Measurements from ENCODE around the gene KIRREL3.

KIRREL3 gene

DNA sequence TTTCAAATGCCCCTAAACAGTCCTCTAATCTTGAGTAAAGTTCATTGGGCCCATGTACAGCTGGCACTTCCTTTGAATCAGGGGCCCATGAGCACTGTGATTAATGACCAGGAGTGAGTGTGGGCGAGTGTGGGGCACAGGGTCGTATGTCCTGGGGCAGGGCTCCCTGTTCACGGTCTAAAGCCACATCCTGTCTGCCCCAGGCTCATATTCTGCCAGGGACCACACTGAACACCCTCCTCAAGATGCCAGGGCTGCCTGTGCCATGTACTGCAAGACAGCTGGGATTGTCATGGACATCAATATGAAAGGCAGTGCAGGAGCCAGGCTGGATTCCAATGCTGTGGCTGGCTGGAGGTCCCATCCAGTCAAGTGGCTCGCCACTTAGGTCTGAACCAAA is 130.5 kb downstream of the KIRREL3 start:
- DNase-seq (ENCODE audit: low read depth) = no peak

- DNase-seq (ENCODE audit: low read depth) = no peak
Observed at GRCh38 chr11:126868741-126869140, 131.8 kb downstream of the KIRREL3 start.

GRCh38 chr11:126864934-126865333 is 135.6 kb downstream of the KIRREL3 start:
- DNase-seq (ENCODE audit: low read depth) = no peak

- no peak for DNase-seq (ENCODE audit: low read depth)
Observed at GRCh38 chr11:126863294-126863997, 137.1 kb downstream of the KIRREL3 start.

GRCh38 chr11:126862664-126863243 is 137.8 kb downstream of the KIRREL3 start:
- no peak for DNase-seq (ENCODE audit: low read depth)

GRCh38 chr11:126861796-126862459 is 138.6 kb downstream of the KIRREL3 start:
- no peak for DNase-seq (ENCODE audit: low read depth)

DNA sequence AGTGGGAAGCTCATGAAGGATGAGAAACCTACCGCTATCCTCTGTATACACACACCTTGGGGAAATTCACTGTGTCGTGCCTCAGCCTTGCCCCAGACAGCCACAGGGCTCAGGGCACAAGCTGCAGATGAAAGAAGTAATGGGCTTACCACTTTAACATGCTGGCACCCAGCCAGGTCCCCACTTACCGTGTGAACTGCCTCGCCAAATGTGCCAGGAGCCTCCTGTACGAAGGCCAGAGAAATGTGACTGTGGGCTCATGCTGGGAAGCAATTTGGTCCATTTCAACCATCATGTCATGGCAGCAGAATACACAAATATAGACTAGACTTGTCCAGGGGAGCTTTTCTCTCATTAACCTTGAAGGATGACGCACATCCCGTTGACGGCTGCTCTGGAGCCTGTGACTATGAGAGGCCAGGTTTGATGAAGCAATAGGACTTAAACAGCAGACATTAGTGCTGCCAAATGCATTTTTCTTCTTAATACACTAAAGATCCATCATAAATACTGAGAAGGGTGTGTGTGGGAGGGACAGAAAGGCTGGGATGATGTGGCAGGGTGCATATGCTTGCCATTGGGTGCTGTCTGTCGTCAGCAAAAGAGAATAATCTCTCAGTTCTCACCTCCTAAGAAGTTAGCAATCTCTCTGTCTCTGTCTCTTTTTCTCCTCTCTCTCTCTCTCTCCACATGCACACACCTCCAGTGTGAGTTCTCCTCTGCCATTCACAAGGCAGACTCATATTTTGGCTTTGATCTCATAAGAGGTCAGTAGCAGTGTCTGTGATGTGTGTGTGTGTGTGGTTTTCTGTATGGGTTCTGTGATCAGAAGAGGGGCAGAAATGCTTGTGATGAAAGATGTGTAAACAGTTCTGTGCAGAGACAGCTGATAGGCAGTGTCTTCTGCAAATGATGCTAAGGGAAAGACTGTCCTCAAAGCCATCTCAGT is 142.4 kb downstream of the KIRREL3 start:
- no peak for DNase-seq (ENCODE audit: low read depth)

GRCh38 chr11:126855536-126855935 is 145.0 kb downstream of the KIRREL3 start:
- DNase-seq (ENCODE audit: low read depth) = no peak

DNA sequence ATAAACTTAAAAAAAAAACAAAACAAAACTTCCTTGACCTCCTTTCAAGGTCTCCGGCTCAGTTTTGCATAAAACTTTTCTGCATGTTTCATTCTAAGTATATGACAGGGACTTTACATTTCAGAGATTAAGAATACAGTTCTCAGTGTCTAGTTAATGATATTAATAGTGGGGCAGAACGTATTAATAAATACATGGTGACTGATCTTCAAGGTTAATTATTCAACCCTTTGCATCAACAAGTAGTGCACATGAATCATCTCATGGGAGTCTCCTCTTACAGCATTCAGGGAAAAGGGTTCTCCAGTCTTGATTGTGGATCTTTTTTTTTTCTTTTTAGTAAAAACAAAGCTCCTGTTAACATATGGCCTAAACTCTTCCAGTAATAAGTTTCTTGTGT is 146.8 kb downstream of the KIRREL3 start:
- DNase-seq (ENCODE audit: low read depth) = no peak

DNA sequence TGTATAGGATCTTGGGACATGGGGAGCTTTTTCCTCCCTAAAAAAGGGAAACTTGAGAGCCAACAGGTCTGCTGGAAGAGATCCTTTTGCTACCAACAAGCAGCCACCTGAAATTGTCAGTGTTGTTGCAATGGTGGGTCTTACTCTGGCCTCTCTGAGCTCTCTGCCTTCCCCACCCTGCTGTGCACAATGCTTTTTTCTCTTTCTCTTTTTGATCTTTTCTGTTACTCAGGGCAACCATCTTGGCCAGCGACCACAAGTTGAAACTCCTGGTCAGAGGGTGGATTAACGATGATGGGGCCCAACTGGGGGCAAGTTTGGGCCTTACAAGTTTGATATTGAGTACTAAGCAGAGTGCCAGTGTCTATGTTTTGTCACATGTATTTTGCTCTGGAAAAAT is 155.8 kb downstream of the KIRREL3 start:
- no peak for DNase-seq (ENCODE audit: low read depth)

DNA sequence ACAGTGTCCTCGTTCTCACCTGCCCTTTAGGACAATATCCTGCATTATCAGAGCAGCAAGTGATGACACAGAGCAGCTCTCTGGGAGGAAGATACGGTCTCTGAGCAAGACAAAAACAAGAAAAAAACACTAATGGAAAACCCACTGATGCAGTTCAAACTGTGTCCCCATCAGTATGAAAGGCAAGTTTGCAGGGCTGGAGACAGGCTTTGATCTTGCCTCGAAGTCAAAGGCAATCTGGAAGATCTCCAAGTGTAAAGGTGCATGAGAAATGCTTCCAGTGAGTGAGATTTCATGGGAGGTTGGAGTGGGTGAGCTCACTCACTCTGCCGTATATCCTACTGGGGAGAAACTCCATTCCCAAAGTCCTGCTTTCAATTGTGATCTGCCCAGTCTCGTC is 157.5 kb downstream of the KIRREL3 start:
- no peak for DNase-seq (ENCODE audit: low read depth)

- no peak for DNase-seq (ENCODE audit: low read depth)
Observed at GRCh38 chr11:126841999-126842398, 158.6 kb downstream of the KIRREL3 start.

GRCh38 chr11:126840975-126841374 is 159.6 kb downstream of the KIRREL3 start:
- DNase-seq (ENCODE audit: low read depth) = no peak

DNA sequence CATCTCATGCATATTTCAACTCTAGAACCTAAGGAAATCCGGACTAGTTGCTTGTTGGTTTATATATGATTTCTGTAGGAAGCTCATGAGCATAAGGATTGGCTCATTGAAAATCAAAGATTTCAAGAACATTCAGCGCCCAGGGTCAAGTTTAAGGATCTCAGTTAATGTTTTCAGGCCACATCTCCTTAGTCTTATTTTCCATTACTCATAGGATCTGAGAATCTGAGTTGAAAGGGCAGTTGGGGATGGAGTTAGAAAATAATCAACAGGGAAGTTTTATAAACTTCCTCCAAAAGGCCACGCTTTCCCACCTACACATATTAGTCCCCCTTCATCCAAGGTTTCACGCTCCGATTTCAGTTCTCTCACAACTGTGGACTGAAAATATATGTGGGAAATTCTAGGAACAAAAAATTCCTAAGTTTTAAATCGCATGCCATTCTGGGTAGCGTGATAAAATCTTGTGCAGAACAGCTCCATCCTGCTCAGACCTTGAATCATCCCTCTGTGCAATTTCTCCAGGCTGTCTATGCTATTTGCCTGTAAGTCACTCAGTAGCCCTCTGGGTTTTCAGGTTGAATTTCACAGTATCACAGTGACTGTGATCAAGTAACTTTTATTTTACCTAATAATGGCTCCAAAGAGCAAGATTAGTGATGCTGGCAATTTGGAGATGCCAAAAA is 160.2 kb downstream of the KIRREL3 start:
- no peak for DNase-seq (ENCODE audit: low read depth)

- no peak for DNase-seq (ENCODE audit: low read depth)
Observed at GRCh38 chr11:126839496-126839895, 161.1 kb downstream of the KIRREL3 start.

DNA sequence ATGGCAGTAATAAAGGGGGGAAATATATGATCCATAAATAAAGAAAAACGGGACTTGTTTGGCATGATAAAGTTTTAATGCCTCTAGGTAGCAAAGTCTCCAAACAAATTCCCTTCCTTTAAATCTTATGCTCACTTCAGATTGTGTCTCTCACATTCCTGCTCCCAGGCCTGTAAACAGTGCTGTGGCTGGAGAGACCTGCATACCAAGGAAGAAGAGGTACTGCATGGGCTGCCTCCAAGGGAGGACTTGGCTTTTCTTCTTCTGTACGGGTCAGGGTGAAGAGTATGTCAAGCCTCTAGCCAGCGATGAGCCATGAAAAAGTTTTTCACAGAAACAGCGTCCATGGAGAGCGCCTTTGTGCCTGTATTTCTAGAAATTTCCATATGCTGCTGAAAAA is 161.8 kb downstream of the KIRREL3 start:
- DNase-seq (ENCODE audit: low read depth) = no peak

DNA sequence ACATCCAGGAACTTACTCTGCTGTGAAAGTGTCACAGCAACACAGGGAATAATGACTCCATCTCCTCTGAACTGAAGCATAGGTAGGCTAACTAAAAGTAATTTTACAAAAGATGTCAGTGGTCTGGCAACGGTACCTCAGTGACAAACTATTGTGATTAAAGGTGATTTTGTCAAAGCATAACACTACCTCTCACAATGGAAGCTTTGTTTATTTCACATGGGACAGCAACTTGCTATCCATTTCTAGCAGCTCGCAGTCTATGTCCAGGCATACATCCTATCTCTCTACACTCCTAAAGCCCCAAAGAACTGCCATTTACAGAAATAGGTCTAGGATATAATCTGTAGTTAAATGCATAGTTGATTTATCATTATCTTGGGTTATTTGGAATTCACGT is 163.0 kb downstream of the KIRREL3 start:
- DNase-seq (ENCODE audit: low read depth) = no peak

DNA sequence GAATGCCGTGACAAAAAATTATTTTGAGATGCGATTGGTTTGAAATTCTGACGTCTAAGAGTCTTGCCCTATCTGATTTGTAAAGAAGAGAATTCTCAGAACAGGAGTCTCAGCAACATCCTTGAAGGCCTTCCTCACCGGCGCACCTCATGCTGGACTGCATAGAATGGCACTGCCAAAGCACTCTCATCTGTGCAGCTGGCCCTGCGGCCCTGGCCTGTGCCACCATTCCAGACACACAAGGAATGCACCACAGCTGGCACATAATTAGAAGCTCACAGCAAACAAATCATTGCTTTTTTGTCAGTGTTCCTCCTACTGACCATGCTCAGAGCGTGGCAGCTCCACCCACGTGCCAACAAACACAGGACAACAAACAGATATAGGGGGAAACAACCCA is 166.0 kb downstream of the KIRREL3 start:
- DNase-seq (ENCODE audit: low read depth) = no peak

DNA sequence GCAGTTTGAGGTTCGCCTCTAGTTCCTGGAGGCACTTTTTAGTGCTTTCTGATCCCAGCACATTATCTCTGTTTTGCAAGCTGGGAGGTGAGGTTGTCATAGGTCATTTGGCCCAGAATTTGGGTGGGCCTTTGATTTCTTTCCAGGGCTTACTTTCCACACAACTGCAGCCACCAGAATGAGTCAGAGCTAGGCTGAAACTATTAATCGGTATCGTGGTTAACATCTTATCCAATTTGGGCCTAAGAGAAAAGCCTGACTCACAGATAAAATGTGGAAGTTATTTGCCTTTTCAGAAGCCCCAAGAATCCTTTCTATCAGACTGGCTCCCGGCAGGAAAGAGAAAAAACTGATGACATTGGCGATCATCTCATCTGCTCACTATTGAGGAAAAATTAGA is 166.4 kb downstream of the KIRREL3 start:
- no peak for DNase-seq (ENCODE audit: low read depth)

GRCh38 chr11:126833065-126833464 is 167.5 kb downstream of the KIRREL3 start:
- no peak for DNase-seq (ENCODE audit: low read depth)

GRCh38 chr11:126832387-126832786 is 168.2 kb downstream of the KIRREL3 start:
- DNase-seq (ENCODE audit: low read depth) = no peak
